H1 (cell line): ENCODE results near the gene ADPRH. TPM values are rescaled to one million over a fixed set of nuclear protein-coding genes. Genes with fewer than 3 reads are reported as not detected.

ENCODE experiments used
- CTCF ChIA-PET: fragments of 300-600 bp; sonication (Branson Sonifier 250); formaldehyde crosslinking; loops from one replicate; lab custom pipeline; 2021; ENCODE audit not compliant: partially characterized antibody; lab: Charles Lee
- POLR2A ChIA-PET: fragments of 300-600 bp; sonication (Branson Sonifier 250); formaldehyde crosslinking; loops from one replicate; lab custom pipeline; 2021; ENCODE audit warnings: inconsistent platforms; ENCODE audit not compliant: partially characterized antibody; lab: Charles Lee
- DNase-seq, 2 experiments: peaks; one replicate each; pipeline versions ENCODE4 v3.0.0 to v3.0.0-alpha.2; 2010 to 2022; ENCODE audit warnings: low spot score in 2 of 2, low read depth in 1 of 2, mixed read lengths in 1 of 2
- FAIRE-seq: peaks from 2 replicates; lab custom pipeline; 2011; peaks lifted over from hg19 to GRCh38; lab: Jason Lieb, UNC
- H2AFZ ChIP-seq: 2 replicates; pipeline ENCODE4 v1.8.1; 2012; ENCODE audit warnings: low read length, inconsistent platforms
- H2AK5ac ChIP-seq: 2 replicates; pipeline ENCODE4 v1.6.1; 2013; ENCODE audit warnings: low read depth, low read length
- H2BK120ac ChIP-seq: replicated peaks from 2 replicates; pipeline ENCODE3; 2013; ENCODE audit warnings: low read depth, low read length, inconsistent platforms
- H2BK12ac ChIP-seq: 2 replicates; pipeline ENCODE4 v1.6.1; 2013; ENCODE audit warnings: low read depth, low read length
- H2BK15ac ChIP-seq: 2 replicates; pipeline ENCODE4 v1.6.1; 2013; ENCODE audit warnings: low read length
- H2BK20ac ChIP-seq: 2 replicates; pipeline ENCODE4 v1.6.1; 2013; ENCODE audit warnings: low read length
- H2BK5ac ChIP-seq: 2 replicates; pipeline ENCODE4 v1.6.1; 2013; ENCODE audit warnings: low read depth, low read length
- H3K14ac ChIP-seq: 2 replicates; pipeline ENCODE4 v1.6.1; 2013; ENCODE audit warnings: inconsistent platforms; ENCODE audit not compliant: insufficient read length
- H3K18ac ChIP-seq: 2 replicates; pipeline ENCODE4 v1.6.1; 2013; ENCODE audit warnings: low read length; ENCODE audit errors: extremely low read depth
- H3K23ac ChIP-seq: 2 replicates; pipeline ENCODE4 v1.6.1; 2013; ENCODE audit warnings: inconsistent platforms; ENCODE audit not compliant: insufficient read length
- H3K23me2 ChIP-seq: 2 replicates; pipeline ENCODE4 v1.6.1; 2013; ENCODE audit warnings: low read depth, low read length
- H3K27ac ChIP-seq: 2 replicates; pipeline ENCODE4 v1.6.1; 2011; ENCODE audit warnings: low read depth, low read length, inconsistent platforms
- H3K27me3 ChIP-seq, 4 experiments: replicated peaks in 1 of 4; 1 replicate in 1 of 4; 2 replicates in 3 of 4; pipeline versions ENCODE4 v1.6.1 to v1.8.1; 2011 to 2013; ENCODE audit warnings: low read length in 3 of 4, mild to moderate bottlenecking in 3 of 4, inconsistent platforms in 2 of 4, mixed read lengths in 2 of 4, moderate library complexity in 1 of 4; ENCODE audit not compliant: control insufficient read depth in 3 of 4, insufficient read depth in 3 of 4; ENCODE audit errors: extremely low read depth in 1 of 4
- H3K36me3 ChIP-seq, 4 experiments: 2 replicates each; pipeline versions ENCODE4 v1.6.1 to v1.8.1; 2011 to 2013; ENCODE audit warnings: mild to moderate bottlenecking in 4 of 4, low read length in 3 of 4, moderate library complexity in 2 of 4, control low read depth in 1 of 4, inconsistent platforms in 1 of 4; ENCODE audit not compliant: insufficient read depth in 4 of 4, control insufficient read depth in 2 of 4
- H3K4ac ChIP-seq: replicated peaks from 2 replicates; pipeline ENCODE3; 2013; ENCODE audit warnings: low read length, low read depth, mixed read lengths, inconsistent platforms; ENCODE audit not compliant: insufficient read length
- H3K4me1 ChIP-seq, 4 experiments: replicated peaks in 1 of 4; 1 replicate in 1 of 4; 2 replicates in 3 of 4; pipeline versions ENCODE4 v1.6.1 to v1.8.1; 2011 to 2013; ENCODE audit warnings: low read length in 3 of 4, inconsistent platforms in 2 of 4, mixed read lengths in 1 of 4; ENCODE audit not compliant: insufficient read depth in 4 of 4, control insufficient read depth in 3 of 4
- H3K4me2 ChIP-seq, 2 experiments: 2 replicates each; pipeline versions ENCODE4 v1.6.1 to v1.8.1; 2011 to 2013; ENCODE audit warnings: low read depth in 2 of 2, low read length in 2 of 2, control low read depth in 1 of 2, inconsistent platforms in 1 of 2, mild to moderate bottlenecking in 1 of 2; ENCODE audit not compliant: insufficient read depth in 1 of 2
- H3K4me3 ChIP-seq, 4 experiments: fragments of 200-600, 300-600 bp in 1 of 4; sonication (generic), shearing (Covaris generic), sonication (Bioruptor Twin) in 1 of 4; 2 replicates each; pipeline versions ENCODE4 v1.5.1 to v1.8.1; 2011 to 2016; ENCODE audit warnings: low read length in 4 of 4, low read depth in 3 of 4, control low read depth in 2 of 4, inconsistent platforms in 2 of 4, mild to moderate bottlenecking in 2 of 4, mixed read lengths in 1 of 4, moderate library complexity in 1 of 4; ENCODE audit not compliant: insufficient read depth in 2 of 4; ENCODE audit errors: extremely low read depth in 1 of 4
- H3K56ac ChIP-seq: replicated peaks from 2 replicates; pipeline ENCODE3; 2013; ENCODE audit warnings: low read depth, mild to moderate bottlenecking, mixed read lengths, low read length, inconsistent platforms; ENCODE audit not compliant: insufficient read length
- H3K79me1 ChIP-seq: 2 replicates; pipeline ENCODE4 v1.6.1; 2013; ENCODE audit warnings: low read depth, low read length, control low read depth
- H3K79me2 ChIP-seq, 2 experiments: 2 replicates each; pipeline versions ENCODE4 v1.6.1 to v1.8.1; 2012 to 2013; ENCODE audit warnings: low read length in 2 of 2, mild to moderate bottlenecking in 2 of 2, inconsistent platforms in 1 of 2; ENCODE audit not compliant: insufficient read depth in 2 of 2, control insufficient read depth in 1 of 2
- H3K9ac ChIP-seq, 4 experiments: replicated peaks in 1 of 4; 1 replicate in 1 of 4; 2 replicates in 3 of 4; pipeline versions ENCODE4 v1.6.1 to v1.8.1; 2011 to 2013; ENCODE audit warnings: low read depth in 3 of 4, low read length in 3 of 4, control low read depth in 2 of 4, mild to moderate bottlenecking in 2 of 4, moderate library complexity in 2 of 4, inconsistent platforms in 1 of 4; ENCODE audit errors: extremely low read depth in 1 of 4
- H3K9me3 ChIP-seq, 2 experiments: 2 replicates each; pipeline versions ENCODE4 v1.6.1 to v1.8.1; 2012 to 2013; ENCODE audit warnings: mild to moderate bottlenecking in 2 of 2, moderate library complexity in 2 of 2, control low read depth in 1 of 2, inconsistent platforms in 1 of 2, low read depth in 1 of 2, low read length in 1 of 2, mixed read lengths in 1 of 2; ENCODE audit not compliant: insufficient read depth in 2 of 2
- H4K20me1 ChIP-seq, 2 experiments: replicated peaks in 1 of 2; 2 replicates each; pipeline versions ENCODE3 to v1.8.1; 2011 to 2013; ENCODE audit warnings: inconsistent platforms in 2 of 2, low read length in 2 of 2, mild to moderate bottlenecking in 1 of 2; ENCODE audit not compliant: insufficient read depth in 2 of 2, control insufficient read depth in 1 of 2
- H4K5ac ChIP-seq: 2 replicates; pipeline ENCODE4 v1.6.1; 2013; ENCODE audit warnings: low read length, low read depth, mixed read lengths, inconsistent platforms; ENCODE audit not compliant: insufficient read length
- H4K8ac ChIP-seq: 2 replicates; pipeline ENCODE4 v1.8.0; 2013; ENCODE audit warnings: mild to moderate bottlenecking, moderate library complexity, low read length, inconsistent platforms; ENCODE audit not compliant: insufficient read depth; ENCODE audit errors: extremely low read depth
- H4K91ac ChIP-seq: replicated peaks from 2 replicates; pipeline ENCODE3; 2013; ENCODE audit warnings: low read length, mixed read lengths, inconsistent platforms; ENCODE audit not compliant: insufficient read length
- SAP30 ChIP-seq: fragments of 300-600 bp; sonication (generic); IDR thresholded peaks from 2 replicates; pipeline ENCODE4 v1.7.1; 2012; ENCODE audit warnings: low read length, moderate library complexity, mild to moderate bottlenecking, inconsistent platforms; ENCODE audit not compliant: insufficient read depth, insufficient replicate concordance
- WGBS, 2 experiments: shearing (Covaris generic) in 1 of 2; methylation state at CpG; one replicate each; pipeline versions ENCODE4 v1.1.6 to v1.1.7; 2013 to 2015; ENCODE audit warnings: low lambda C conversion rate in 2 of 2, mixed read lengths in 2 of 2, inconsistent platforms in 1 of 2, low coverage in 1 of 2, missing lambda C conversion rate in 1 of 2; ENCODE audit not compliant: insufficient replicate concordance in 2 of 2, insufficient coverage in 1 of 2, insufficient read length in 1 of 2; ENCODE audit errors: extremely low coverage in 1 of 2, missing lambda C conversion rate in 1 of 2; 5-methylcytosine and 5-hydroxymethylcytosine counted together
- polyA plus RNA-seq, 7 experiments: library from polyadenylated mRNA; depleted of rRNA in 3 of 7; stranded (reverse) in 5 of 7; unstranded in 2 of 7; fragments of >200 nt in 5 of 7; fragments of 200-250 nt in 2 of 7; gene quantifications; 1 replicate in 5 of 7; 2 replicates in 1 of 7; 4 replicates in 1 of 7; pipeline versions ENCODE4 v1.2.1 to v1.2.3, GENCODE V29; 2011 to 2013; ENCODE audit warnings: missing spikeins in 2 of 7, mixed read lengths in 2 of 7
- total RNA-seq: library from RNA; stranded (reverse); fragmentation: NEBNext Ultra II Directional; extraction: Animal tissue kit (Norgen Biotek cat#: 25700); gene quantifications from 2 replicates; pipeline ENCODE4 v1.2.1, GENCODE V29; 2021

The ADPRH gene
- total and polyA plus RNA-seq, 2 of the 8 experiments (the other 6 are each of a cell fraction or from before 2014, with no cell fraction given): 2.6 to 4.2 TPM

DNA sequence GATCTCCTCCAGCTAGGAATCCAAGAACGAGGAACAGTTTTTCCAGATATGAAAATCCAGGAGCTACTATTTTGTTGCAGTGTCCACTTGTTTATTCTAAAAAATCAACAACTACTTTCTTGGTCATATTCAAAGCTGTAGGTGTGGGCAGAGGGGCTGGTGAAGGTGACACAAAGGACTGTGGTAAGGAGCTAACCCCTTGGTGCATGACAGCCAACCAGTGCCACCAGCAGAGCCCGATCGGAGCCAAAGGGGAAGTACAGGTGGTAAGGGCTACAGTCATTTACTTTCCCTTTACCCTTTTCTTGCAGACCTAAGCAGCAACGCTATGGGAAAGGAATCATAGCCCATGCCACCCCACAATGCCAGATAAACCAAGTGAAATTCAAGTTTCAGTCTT, 49.1 kb downstream of the ADPRH start:
- Histone ChIP-seq H3K4me1 (peaks cover 0 to 6% (median 1%) of the 10 kb centered on the region in 4 experiments; a peak in 2 of 7 replicates), H2AK5ac (no peak overlapping the region), H2BK15ac (no peak overlapping the region), H3K27ac (no peak overlapping the region), H4K20me1 (no peaks in the 10 kb centered on the region), H3K4ac (no peak overlapping the region), H3K23ac (no peak overlapping the region), H3K9me3 (no peaks in the 10 kb centered on the region), H2BK5ac (no peak overlapping the region), H3K4me3 (no peak overlapping the region), H3K79me1 (no peaks in the 10 kb centered on the region), H4K91ac (no peak overlapping the region), H4K8ac (no peak overlapping the region), H4K5ac (no peak overlapping the region), H2BK12ac (no peak overlapping the region), H3K79me2 (no peaks in the 10 kb centered on the region), H3K27me3 (no peaks in the 10 kb centered on the region), H3K9ac (no peak overlapping the region), H3K56ac (no peak overlapping the region), H3K36me3 (no peaks in the 10 kb centered on the region), H3K18ac (no peak overlapping the region), H2AFZ (0 out of 2 replicates have a peak overlapping the region, but pooled peaks have one; percentile 74), H3K23me2 (no peaks in the 10 kb centered on the region), H2BK120ac (no peak overlapping the region), H3K4me2 (no peak overlapping the region), H3K14ac (no peak overlapping the region), H2BK20ac (no peak overlapping the region)
- ChIA-PET POLR2A (no interaction called here), CTCF (interaction anchor here (0.7 to 2.0 kb wide), 3 partner anchors 9 to 28 kb away, joined by 3 to 12 read pairs (median 4); no protein-coding TSS in a partner anchor)
- TF ChIP-seq SAP30: no peak
- no peak for DNase-seq
- no peak for FAIRE-seq
- 88% methylated on average over 4 of the region's 4 CpGs; no CpG with 5 or more reads in 1 of the 2 experiments for WGBS, 2 experiments
